HTERT RPE-1 (cell line): ENCODE measurements around the gene PPM1M.

ENCODE experiments used
- in situ Hi-C: fragments of 300-500 bp; cut with MboI; formaldehyde crosslinking; loops from 4 replicates; pipeline ENCODE4 v1.14.3; 2020; ENCODE audit warnings: low sequenced_read_pairs

PPM1M gene

GRCh38 chr3:52294320-52295150 lies 49.0 kb downstream of the PPM1M start:
- in situ Hi-C loops: no loop called here

GRCh38 chr3:52295671-52296208 lies 50.2 kb downstream of the PPM1M start:
- in situ Hi-C loops: no loop called here

DNA sequence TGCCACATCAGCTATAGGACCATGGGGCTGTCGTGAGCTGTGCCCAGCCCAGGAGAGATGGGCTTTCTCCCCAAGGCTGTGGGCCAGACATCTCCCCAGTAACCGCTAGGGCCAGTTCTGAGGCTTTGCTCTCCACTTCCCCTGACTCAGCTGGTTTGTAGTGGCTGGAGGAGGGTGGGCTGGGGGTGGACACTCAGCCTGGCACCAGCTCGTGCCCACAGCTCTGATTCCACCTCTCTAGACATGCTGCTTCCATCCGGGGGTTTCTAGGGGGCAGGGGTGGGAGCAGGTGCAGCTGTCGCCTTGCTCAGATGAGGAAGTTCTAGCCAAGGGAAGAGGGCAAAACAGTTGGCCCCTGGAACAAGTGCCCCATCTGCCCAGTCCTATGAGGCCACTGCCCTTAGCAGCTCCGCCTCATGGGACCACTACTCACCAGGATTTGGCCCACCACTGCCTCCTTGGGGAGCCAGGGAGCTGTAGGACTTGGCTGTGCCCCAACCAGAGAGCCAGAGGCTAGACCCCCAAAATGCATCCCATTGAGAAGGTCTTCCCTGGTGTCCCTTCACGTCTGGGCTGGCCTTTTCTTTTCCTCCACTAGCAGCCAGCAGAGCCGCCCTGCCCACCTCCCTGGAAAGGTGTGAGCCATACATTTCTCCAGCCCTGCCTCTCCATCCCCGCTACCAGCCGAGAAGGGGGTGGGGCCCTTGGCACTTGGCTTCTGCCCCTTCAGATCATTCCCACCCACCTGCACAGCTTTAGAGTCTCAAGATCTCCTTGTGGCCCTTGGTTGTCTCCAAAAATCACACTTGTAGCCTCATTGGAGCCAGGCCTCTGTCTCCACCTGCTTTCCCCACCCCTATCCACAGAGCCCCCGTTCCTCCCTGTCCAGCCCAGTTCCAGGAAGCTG lies 51.9 kb downstream of the PPM1M start:
- in situ Hi-C loops: no loop called here

- in situ Hi-C loops: no loop called here
These were observed 52.9 kb downstream of the PPM1M start for GRCh38 chr3:52298149-52299098.

DNA sequence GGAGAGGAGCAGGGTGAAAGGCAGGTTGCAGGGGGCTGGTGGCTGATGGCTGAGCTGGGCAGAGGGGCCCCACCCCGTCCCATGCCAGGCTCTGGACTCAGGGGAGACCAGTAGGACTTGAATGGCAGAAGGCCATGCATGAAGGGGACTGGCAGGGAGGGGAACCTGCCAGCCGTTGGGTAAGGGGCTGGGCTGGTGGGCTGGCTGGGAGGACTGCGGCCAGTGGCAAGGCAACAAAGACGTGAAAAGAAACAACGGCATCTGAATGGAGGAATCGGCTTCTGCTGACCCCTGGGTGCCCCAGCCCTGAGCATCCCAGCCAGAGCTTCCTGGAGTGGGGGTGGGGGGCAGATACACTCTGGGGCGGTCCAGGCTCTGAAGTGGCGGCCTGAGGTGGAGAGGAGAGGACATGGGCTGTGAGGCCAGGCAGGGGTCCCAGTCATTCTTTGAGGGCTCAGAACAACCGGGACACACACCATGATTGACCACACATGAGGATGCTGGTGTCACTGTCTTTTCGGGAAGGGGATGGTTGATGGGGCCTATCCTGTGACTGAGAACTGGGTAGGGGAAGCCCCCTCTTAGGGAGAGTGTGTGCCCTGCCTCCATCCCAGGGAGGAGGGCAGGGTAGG lies 53.8 kb downstream of the PPM1M start:
- in situ Hi-C loops: no loop called here
